OCI-LY3 (cell line): ENCODE data around the gene ACE.

Source experiments
- H2AFZ ChIP-seq: fragments of 200-600, 300-600 bp; shearing (Covaris generic); 2 replicates; pipeline ENCODE4 v1.6.0; 2014; ENCODE audit warnings: antibody characterized with exemption, low read depth, low read length
- H3K27ac ChIP-seq: fragments of 200-600, 300-600 bp; sonication (generic); 2 replicates; pipeline ENCODE4 v1.5.1; 2014; ENCODE audit warnings: mild to moderate bottlenecking, low read length, moderate library complexity, mixed read lengths
- H3K27me3 ChIP-seq: fragments of 200-600, 300-600 bp; sonication (generic); 2 replicates; pipeline ENCODE4 v1.6.1; 2014; ENCODE audit warnings: low read depth, low read length, mixed read lengths
- H3K36me3 ChIP-seq: fragments of 200-600, 300-600 bp; sonication (generic); replicated peaks from 2 replicates; pipeline ENCODE3; 2014; ENCODE audit warnings: low read depth, low read length, mixed read lengths
- H3K4me1 ChIP-seq: fragments of 300-600, 200-600 bp; sonication (generic); 2 replicates; pipeline ENCODE4 v1.6.1; 2014; ENCODE audit warnings: low read length, mixed read lengths
- H3K4me2 ChIP-seq: fragments of 200-600, 300-600 bp; sonication (generic); 2 replicates; pipeline ENCODE4 v1.6.1; 2014; ENCODE audit warnings: low read length, mixed read lengths
- H3K4me3 ChIP-seq: fragments of 300-600, 200-600 bp; sonication (generic); 2 replicates; pipeline ENCODE4 v1.5.1; 2014; ENCODE audit warnings: antibody characterized with exemption, mild to moderate bottlenecking, low read length, moderate library complexity
- H3K79me2 ChIP-seq: fragments of 300-600, 200-600 bp; shearing (Covaris generic); 2 replicates; pipeline ENCODE4 v1.6.1; 2014; ENCODE audit warnings: mild to moderate bottlenecking, low read length, mixed read lengths
- H3K9ac ChIP-seq: fragments of 300-600, 200-600 bp; shearing (Covaris generic); 2 replicates; pipeline ENCODE4 v1.6.0; 2014; ENCODE audit warnings: mild to moderate bottlenecking, low read length, moderate library complexity
- H3K9me3 ChIP-seq: fragments of 200-600, 300-600 bp; shearing (Covaris generic); 2 replicates; pipeline ENCODE4 v1.6.1; 2014; ENCODE audit warnings: low read length, mixed read lengths; ENCODE audit not compliant: insufficient read depth
- H4K20me1 ChIP-seq: fragments of 200-600, 300-600 bp; sonication (generic); 2 replicates; pipeline ENCODE4 v1.6.1; 2016; ENCODE audit warnings: low read length, mixed read lengths; ENCODE audit not compliant: insufficient read depth
- CTCF ChIP-seq: fragments of 200-600, 300-600 bp; sonication (generic); IDR thresholded peaks from 2 replicates; pipeline ENCODE4 v1.5.1; 2014; ENCODE audit warnings: antibody characterized with exemption, low read length, low read depth
- EZH2phosphoT487 ChIP-seq: fragments of 200-600 bp; shearing (Covaris generic); IDR thresholded peaks from 2 replicates; pipeline ENCODE4 v1.6.1; 2018; ENCODE audit warnings: antibody characterized with exemption, mixed run types, low read depth

Gene ACE

GRCh38 chr17:63480192-63480784 lies 3.4 kb downstream of the ACE start:
- Histone ChIP-seq H3K4me2 (no peak overlapping the region), H3K9me3 (no peaks in the 10 kb centered on the region), H3K79me2 (no peaks in the 10 kb centered on the region), H3K4me1 (peaks cover 24% of the 10 kb centered on the region), H3K4me3 (no peak overlapping the region), H2AFZ (no peak overlapping the region), H3K36me3 (no peaks in the 10 kb centered on the region), H4K20me1 (no peaks in the 10 kb centered on the region), H3K27ac (no peak overlapping the region), H3K27me3 (peaks cover 11% of the 10 kb centered on the region), H3K9ac (no peak overlapping the region)
- TF ChIP-seq EZH2phosphoT487: no peak
- TF ChIP-seq CTCF: no peak

DNA sequence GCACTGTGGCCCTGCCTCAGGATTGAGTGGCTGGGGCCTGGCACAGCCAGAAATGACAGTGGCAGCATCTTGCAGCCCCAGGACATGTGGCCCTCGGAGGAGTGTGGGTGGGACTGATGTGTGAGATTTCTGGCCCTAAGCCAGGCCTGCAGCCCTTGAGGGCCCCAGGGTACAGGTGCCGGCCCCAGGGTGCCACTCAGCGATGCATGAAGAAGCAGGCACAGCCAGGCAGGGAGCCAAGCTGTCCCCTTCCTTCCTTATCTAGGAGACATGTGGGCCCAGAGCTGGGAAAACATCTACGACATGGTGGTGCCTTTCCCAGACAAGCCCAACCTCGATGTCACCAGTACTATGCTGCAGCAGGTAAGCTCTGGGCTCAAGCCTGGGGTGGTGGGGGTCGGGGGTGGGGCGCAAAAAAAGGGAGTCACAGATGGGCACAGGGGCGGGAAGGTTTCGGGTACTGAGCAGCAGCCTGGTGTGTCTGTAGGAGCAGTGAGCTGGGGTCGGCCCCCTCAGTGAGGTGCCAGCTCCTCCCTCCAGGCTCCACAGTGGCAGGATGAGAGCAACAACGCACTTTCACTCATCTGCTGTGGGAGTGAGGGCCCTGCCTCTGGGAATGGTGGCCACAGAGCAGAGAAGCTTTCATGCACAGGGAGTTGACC lies 4.1 kb downstream of the ACE start:
- Histone ChIP-seq H3K9ac (no peak overlapping the region), H3K4me3 (no peak overlapping the region), H3K4me1 (peaks cover 20% of the 10 kb centered on the region), H4K20me1 (no peaks in the 10 kb centered on the region), H3K79me2 (no peaks in the 10 kb centered on the region), H3K27me3 (peaks cover 7% of the 10 kb centered on the region), H3K36me3 (no peaks in the 10 kb centered on the region), H3K4me2 (no peak overlapping the region), H3K27ac (no peak overlapping the region), H2AFZ (no peak overlapping the region), H3K9me3 (no peaks in the 10 kb centered on the region)
- no peak for TF ChIP-seq CTCF
- TF ChIP-seq EZH2phosphoT487: no peak

DNA sequence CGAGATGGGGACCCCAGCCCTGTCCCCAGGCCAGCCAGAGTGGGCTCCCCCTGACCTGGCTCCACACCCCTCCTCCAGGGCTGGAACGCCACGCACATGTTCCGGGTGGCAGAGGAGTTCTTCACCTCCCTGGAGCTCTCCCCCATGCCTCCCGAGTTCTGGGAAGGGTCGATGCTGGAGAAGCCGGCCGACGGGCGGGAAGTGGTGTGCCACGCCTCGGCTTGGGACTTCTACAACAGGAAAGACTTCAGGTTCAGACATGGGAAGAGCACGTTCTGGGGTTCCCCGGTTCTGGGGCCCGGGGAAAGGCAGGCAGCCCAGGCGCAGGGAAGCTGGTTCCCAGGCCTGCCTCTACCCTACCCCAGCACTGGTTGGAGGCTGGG lies 4.6 kb downstream of the ACE start:
- Histone ChIP-seq H4K20me1 (no peaks in the 10 kb centered on the region), H3K27ac (no peak overlapping the region), H3K79me2 (no peaks in the 10 kb centered on the region), H3K27me3 (peaks cover 7% of the 10 kb centered on the region), H3K4me2 (no peak overlapping the region), H3K9me3 (no peaks in the 10 kb centered on the region), H3K4me3 (no peak overlapping the region), H3K4me1 (peaks cover 21% of the 10 kb centered on the region), H3K9ac (no peak overlapping the region), H2AFZ (no peak overlapping the region), H3K36me3 (no peaks in the 10 kb centered on the region)
- no peak for TF ChIP-seq EZH2phosphoT487
- no peak for TF ChIP-seq CTCF

GRCh38 chr17:63482509-63482908 lies 5.6 kb downstream of the ACE start:
- Histone ChIP-seq H3K4me1 (peaks cover 24% of the 10 kb centered on the region), H3K9ac (no peak overlapping the region), H4K20me1 (no peaks in the 10 kb centered on the region), H3K4me3 (no peak overlapping the region), H3K27ac (no peak overlapping the region), H3K36me3 (no peaks in the 10 kb centered on the region), H3K27me3 (peaks cover 7% of the 10 kb centered on the region), H2AFZ (no peak overlapping the region), H3K79me2 (no peaks in the 10 kb centered on the region), H3K9me3 (no peaks in the 10 kb centered on the region), H3K4me2 (no peak overlapping the region)
- no peak for TF ChIP-seq CTCF
- TF ChIP-seq EZH2phosphoT487: no peak
